HL-60/S4 treated with retinoic acid at 250 ng/mL for 4 days and 3 days (cell line): ENCODE results near the gene EXOC6B.

Source experiments
- in situ Hi-C: fragments of 300-500 bp; cut with MboI; formaldehyde crosslinking; loops from 2 replicates; pipeline ENCODE4 v1.7.0; 2022; ENCODE audit warnings: low sequenced_read_pairs

Gene EXOC6B

GRCh38 chr2:72793798-72794440 lies 31.9 kb downstream of the EXOC6B start:
- in situ Hi-C loops, result no loop called here

GRCh38 chr2:72789241-72789640 lies 36.6 kb downstream of the EXOC6B start:
- in situ Hi-C loops, result no loop called here

GRCh38 chr2:72788756-72789155 lies 37.1 kb downstream of the EXOC6B start:
- in situ Hi-C loops, result no loop called here

- in situ Hi-C loops, result no loop called here
Measured at GRCh38 chr2:72785517-72785916, 40.3 kb downstream of the EXOC6B start.

DNA sequence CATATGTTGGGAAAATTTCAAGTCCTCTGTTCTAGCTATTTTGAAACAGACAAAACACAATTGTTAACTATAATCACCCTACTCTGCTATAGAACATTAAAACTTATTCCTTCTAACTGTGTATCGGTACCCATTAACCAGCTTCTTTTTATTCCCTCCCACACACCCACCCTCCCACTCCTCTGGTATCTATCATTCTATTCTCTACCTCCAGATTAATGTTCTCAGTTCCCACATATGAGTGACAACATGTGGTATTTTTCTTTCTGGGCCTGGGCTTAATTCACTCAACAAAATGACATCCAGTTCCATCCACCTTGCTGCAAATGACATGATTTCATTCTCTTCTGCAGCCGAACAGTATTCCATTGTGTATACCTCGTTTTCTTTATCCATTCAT lies 43.3 kb downstream of the EXOC6B start:
- in situ Hi-C loops, result no loop called here

GRCh38 chr2:72781480-72781879 lies 44.4 kb downstream of the EXOC6B start:
- in situ Hi-C loops, result no loop called here

DNA sequence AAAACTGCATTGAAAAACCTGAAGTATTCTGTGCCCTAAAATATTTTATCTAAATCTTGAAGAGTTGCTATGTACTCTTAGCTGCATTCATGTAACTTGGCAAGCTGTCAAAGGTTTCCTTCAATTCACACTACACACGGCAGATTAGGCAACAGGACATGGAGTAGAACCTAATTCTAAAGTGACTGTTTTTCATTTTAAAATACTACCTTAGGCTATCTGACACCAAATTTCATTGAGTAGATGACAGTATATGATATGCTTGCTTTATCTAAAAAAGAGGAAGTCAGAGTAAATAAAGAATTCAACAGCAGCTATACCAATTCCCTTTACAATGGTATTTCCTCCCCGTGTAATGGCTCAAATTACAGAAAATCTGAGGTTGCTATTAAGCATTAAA lies 45.4 kb downstream of the EXOC6B start:
- in situ Hi-C loops, result no loop called here

DNA sequence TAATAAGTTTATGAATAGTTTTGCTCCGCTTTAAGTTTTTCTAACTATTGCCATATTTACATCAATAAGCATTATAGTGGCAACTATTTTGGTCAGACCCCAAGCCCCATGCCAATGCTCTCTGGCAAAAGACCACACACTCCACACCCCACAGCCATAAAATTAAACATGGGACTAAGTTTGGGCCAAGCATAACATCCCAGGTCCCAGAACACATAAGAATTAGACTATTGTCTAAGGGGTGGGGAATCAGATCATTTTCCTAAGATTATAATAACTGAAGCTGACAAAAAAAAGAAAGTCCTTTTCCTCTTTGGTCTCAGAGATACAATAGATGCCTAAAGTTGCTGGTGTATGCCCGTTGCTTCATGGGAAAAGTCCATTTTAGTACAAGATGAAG lies 46.3 kb downstream of the EXOC6B start:
- in situ Hi-C loops, result no loop called here

GRCh38 chr2:72778410-72778809 lies 47.4 kb downstream of the EXOC6B start:
- in situ Hi-C loops, result no loop called here

- in situ Hi-C loops, result loop anchor here (25.0 kb wide), 1 partner anchor 391 kb away; no protein-coding TSS in a partner anchor
Measured at GRCh38 chr2:72770879-72771461, 54.9 kb downstream of the EXOC6B start.

DNA sequence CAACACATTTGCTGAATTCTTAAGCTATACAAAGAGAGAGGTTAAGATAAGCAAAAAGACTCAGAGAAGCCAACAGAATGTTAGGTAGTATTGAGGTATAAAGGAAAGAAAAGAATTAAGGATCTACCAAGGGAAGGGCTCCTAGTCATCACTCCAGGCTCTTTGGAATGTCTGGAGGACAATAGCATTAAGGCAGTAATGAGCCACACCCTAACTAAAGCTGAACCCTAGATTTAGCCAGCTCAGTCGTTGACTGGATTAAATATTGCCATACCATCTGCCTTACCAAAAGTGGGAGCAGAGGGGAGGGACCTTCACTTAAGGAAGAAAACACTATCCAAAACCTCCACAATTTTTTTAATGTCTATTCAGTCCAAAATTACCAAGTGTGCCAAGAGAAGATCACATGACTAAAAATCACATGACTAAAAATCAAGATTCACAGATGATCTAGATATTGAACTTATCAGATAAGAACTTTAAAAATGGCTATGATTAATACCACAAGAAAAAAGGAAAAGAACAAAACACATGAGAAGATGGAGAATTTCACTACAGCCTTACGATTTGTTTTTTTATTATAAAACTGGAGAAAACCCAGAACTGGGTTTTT lies 59.7 kb downstream of the EXOC6B start:
- in situ Hi-C loops, result loop anchor here (25.0 kb wide), 1 partner anchor 396 kb away; no protein-coding TSS in a partner anchor

DNA sequence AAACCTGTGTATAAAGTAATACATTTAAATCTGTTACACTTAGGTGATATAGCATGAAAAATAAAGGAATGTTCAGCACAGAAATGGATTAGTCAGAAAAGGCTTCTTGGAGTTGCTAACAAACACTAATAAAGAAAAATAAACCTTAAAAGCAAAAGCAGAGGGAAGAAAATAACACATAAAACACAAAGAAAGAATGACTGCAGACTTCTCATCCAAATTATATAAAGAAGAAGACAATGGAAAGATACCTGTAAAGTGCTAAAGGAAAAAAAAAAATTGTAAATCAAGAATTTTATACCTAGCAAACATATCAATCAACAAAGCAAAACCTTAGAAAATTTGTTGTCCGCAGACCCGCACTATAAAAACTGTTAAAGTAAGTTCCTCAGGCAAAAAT lies 63.6 kb downstream of the EXOC6B start:
- in situ Hi-C loops, result loop anchor here (25.0 kb wide), 1 partner anchor 400 kb away; no protein-coding TSS in a partner anchor

DNA sequence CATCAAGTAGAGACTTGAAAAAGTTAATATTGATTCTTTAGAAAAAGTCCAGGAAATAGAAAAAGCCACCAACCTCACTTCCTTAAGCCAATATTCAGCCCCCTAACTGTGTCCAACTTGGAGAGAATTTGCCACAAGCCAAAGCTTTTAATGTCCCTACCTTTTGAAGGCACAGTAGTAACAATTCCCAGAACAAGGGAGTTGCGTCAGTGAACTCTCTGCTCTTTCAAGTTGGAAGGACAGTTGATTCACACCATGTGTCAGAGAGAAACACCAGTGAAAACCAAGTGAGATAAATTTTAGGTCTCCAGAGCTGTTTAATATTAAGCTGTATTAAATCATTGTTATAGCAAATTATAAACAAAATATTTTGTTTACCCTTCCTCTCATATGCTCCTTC lies 66.1 kb downstream of the EXOC6B start:
- in situ Hi-C loops, result loop anchor here (25.0 kb wide), 1 partner anchor 403 kb away; no protein-coding TSS in a partner anchor

DNA sequence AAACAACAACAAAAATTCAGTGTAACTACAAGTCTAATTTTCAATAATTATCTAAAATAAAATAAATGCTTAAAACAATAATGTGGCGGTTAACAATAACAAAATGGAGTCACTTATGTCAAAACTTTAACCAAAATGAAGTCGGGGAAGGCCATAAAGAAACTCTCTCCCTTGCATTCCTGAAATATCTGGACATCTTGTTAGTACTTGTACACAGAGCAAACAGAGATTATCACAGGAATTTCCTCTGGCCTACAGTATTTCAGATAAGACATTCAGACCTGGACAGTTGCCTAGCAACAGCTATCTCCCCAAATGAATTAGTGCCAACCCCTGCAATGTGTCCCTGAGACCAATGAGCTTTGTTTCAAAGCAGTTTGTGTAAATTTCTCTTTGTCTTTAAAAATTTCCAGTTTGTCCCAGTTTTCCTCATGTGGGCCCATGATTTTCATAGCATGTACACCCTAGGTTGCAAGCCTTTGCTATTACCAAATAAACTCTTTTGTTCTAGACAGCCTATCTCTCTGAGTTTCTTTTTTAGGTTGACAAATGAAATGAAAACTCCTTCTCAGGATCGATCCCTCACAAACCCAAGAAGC lies 68.6 kb downstream of the EXOC6B start:
- in situ Hi-C loops, result loop anchor here (25.0 kb wide), 1 partner anchor 405 kb away; no protein-coding TSS in a partner anchor

- in situ Hi-C loops, result loop anchor here (25.0 kb wide), 1 partner anchor 406 kb away; no protein-coding TSS in a partner anchor
Measured at GRCh38 chr2:72755647-72756423, 70.0 kb downstream of the EXOC6B start.

DNA sequence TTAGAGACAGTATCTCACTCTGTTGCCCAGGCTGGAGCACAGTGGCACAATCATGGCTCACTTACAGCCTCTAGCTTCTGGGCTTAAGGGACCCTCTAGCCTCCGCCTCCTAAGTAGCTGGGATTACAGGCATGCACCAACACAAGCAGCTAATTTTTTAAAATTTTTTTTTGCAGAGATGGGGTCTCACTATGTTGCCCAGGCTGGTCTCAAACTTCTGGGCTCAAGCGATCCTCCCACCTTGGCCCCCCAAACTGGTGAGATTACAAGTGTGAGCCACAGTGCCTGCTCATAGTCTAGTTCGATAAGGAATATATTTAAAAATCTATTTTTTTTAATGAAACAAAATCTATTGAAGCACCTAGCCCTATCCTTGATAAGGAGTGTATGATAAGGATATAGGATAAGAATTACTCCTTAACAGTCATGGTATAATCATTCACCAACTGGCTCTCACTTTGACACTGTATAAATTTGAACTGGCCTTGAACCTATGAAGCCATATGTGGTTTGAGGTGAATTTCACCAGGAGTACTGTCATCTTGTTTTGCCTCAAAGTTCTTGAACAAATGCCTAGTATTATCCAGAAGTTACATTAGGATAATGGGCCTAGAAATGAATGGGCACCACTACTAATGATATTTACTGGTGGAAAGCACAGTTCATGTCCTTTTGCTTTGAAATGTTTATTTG lies 71.1 kb downstream of the EXOC6B start:
- in situ Hi-C loops, result loop anchor here (25.0 kb wide), 1 partner anchor 408 kb away; no protein-coding TSS in a partner anchor

DNA sequence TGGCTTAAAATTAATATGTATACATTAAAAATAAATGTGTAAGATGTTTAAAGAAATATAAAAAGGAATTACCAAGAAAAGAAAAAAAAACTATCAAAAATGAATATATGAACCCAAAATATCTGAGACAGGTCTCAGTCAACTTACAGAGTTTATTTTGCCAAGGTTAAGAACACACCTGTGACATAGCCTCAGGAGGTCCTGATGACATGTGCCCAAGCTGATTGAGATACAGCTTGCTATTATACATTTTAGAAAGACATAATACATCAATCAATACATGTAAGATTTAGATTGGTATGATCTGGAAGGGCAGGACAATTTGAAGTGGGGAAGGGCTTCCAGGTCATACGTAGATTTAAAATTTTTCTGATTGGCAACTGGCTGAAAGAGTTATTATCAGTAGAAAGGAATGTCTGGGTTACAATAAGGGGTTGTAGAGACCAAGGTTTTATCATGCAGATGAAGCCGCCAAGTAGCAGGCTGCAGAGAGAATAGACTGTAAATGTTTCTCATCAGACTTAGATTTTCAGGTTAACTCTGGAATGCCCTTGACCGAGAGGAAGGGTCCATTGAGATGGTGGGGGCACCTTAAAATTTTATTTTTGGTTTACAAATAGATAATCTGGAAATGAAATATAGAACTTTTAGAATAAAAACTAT lies 74.7 kb downstream of the EXOC6B start:
- in situ Hi-C loops, result loop anchor here (25.0 kb wide), 1 partner anchor 411 kb away; no protein-coding TSS in a partner anchor

DNA sequence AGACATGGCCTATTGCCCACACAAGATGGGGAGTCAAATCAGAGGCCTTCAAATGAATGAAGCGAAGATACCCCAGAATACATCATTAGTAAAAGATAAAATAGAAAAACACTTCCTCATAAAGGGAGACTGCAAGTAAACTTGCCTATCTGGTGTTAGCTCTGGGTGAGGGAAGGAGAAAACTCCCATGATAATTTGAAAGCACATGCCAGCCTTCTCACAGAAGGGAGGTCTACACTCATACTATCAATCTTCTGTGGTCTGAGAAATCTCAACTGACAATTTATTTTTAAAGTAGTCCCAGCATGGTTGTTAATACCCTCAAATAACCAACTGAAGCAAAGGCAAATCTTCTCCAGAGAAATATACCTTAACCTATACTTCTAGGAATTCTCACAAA lies 75.4 kb downstream of the EXOC6B start:
- in situ Hi-C loops, result loop anchor here (25.0 kb wide), 1 partner anchor 412 kb away; no protein-coding TSS in a partner anchor

- in situ Hi-C loops, result no loop called here
Measured at GRCh38 chr2:72747344-72747743, 78.5 kb downstream of the EXOC6B start.
